ENCODE measurements around the gene TGFBRAP1.

GRCh38 chr2:105335469-105335868, 5.9 kb upstream of the TGFBRAP1 start:
- TF ChIP-seq POLR2A (IDR thresholded peaks at IDR 0.05; ENCODE audit: low read length) (no peak), GATA1 (IDR thresholded peaks at IDR 0.05; ENCODE audit: low read depth, low read length) (no peak)

All from erythroblast (primary cell).